Measurements from ENCODE around the gene DIPK1A. TPM values are rescaled to one million over a fixed set of nuclear protein-coding genes. Genes with fewer than 3 reads are reported as not detected.
A peak's percentile ranks its signal among the peaks of the same experiment; 100 is the strongest.
"Not testable (repeated sequence)": the region's sequence is repeated elsewhere in the genome, so short reads cannot be mapped to it uniquely, and the experiment has no call there.

Gene DIPK1A
- total and polyA plus RNA-seq, 9 donors: 5.9 to 11.0 (median 9.1) TPM

DNA sequence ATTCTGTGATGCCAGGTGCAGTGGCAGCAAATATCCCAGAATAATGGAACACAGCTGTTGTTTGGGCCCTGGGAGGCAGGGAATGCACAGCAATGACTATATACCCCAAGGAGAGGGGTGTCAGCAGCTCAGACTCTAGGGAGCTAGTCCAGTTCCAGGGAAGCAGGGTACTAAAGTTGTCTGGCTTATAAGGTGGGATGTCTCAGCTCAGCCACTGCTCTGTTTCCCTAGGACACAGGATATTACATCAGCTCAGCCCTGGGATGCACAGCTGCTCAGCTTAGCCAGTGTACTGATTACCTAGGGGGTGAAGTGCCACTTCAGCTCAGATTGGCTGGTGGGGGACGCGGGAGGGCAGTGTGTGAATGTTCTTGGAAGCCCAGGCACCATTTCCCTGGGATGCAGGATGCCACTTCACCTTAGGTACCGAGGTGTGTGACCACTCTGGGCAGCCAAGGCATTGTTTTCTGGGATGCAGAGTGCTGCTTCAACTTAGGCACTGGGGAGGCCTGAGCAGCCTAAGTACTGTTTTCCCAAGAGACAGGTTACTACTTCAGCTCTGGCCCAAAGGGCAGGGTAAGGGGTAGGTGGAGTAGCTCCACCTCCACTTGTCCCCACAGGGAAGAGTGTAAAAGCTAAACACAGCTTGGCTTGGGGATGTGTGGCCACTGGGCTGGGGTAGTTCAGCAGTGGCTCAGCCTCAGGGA, 59.4 kb downstream of the DIPK1A start:
- Histone ChIP-seq H3K27me3 (ENCODE audit: control insufficient read depth, insufficient read depth, low read length) (no peaks in the 10 kb centered on the region), H3K4me1 (ENCODE audit: control insufficient read depth, insufficient read depth, low read length) (no peaks in the 10 kb centered on the region), H3K4me3 (ENCODE audit: low read length) (no peak overlapping the region), H3K36me3 (ENCODE audit: control insufficient read depth, insufficient read depth, low read length) (no peaks in the 10 kb centered on the region), H3K9me3 (replicated peaks; ENCODE audit: control insufficient read depth, low read depth, low read length) (peaks cover 9% of the 10 kb centered on the region), H3K27ac (ENCODE audit: low read length) (no peak overlapping the region)
- WGBS (ENCODE audit: insufficient coverage): 93% methylated on average over 3 of the region's 3 CpGs
- DNase-seq: no peak

- WGBS (ENCODE audit: insufficient coverage): 83% methylated on average over 1 of the region's 1 CpG
Measured at GRCh38 chr1:92901126-92901525, 60.1 kb downstream of the DIPK1A start.

GRCh38 chr1:92900539-92900938, 60.7 kb downstream of the DIPK1A start:
- H3K27me3 ChIP-seq (ENCODE audit: control insufficient read depth, insufficient read depth, low read length): no peaks in the 10 kb centered on the region
- H3K36me3 ChIP-seq (ENCODE audit: control insufficient read depth, insufficient read depth, low read length): no peaks in the 10 kb centered on the region
- no peaks in the 10 kb centered on the region for H3K4me1 ChIP-seq (ENCODE audit: control insufficient read depth, insufficient read depth, low read length)
- no peak for DNase-seq
- H3K4me3 ChIP-seq (ENCODE audit: low read length): no peak overlapping the region
- H3K9me3 ChIP-seq (replicated peaks; ENCODE audit: control insufficient read depth, low read depth, low read length): peaks cover 2% of the 10 kb centered on the region
- H3K27ac ChIP-seq (ENCODE audit: low read length): no peak overlapping the region

More at GRCh38 chr1:92901126-92901525, 60.1 kb downstream of the DIPK1A start:
- H3K4me1 ChIP-seq (ENCODE audit: control insufficient read depth, insufficient read depth, low read length): no peaks in the 10 kb centered on the region
- H3K27ac ChIP-seq (ENCODE audit: low read length): no peak overlapping the region
- H3K36me3 ChIP-seq (ENCODE audit: control insufficient read depth, insufficient read depth, low read length): no peaks in the 10 kb centered on the region
- no peaks in the 10 kb centered on the region for H3K27me3 ChIP-seq (ENCODE audit: control insufficient read depth, insufficient read depth, low read length)
- no peak for DNase-seq
- H3K9me3 ChIP-seq (replicated peaks; ENCODE audit: control insufficient read depth, low read depth, low read length): peaks cover 8% of the 10 kb centered on the region
- no peak overlapping the region for H3K4me3 ChIP-seq (ENCODE audit: low read length)

GRCh38 chr1:92899780-92900179, 61.5 kb downstream of the DIPK1A start:
- Histone ChIP-seq H3K4me1 (ENCODE audit: control insufficient read depth, insufficient read depth, low read length) (no peaks in the 10 kb centered on the region), H3K27me3 (ENCODE audit: control insufficient read depth, insufficient read depth, low read length) (no peaks in the 10 kb centered on the region), H3K36me3 (ENCODE audit: control insufficient read depth, insufficient read depth, low read length) (no peaks in the 10 kb centered on the region), H3K4me3 (ENCODE audit: low read length) (no peak overlapping the region), H3K9me3 (replicated peaks; ENCODE audit: control insufficient read depth, low read depth, low read length) (peaks cover 2% of the 10 kb centered on the region), H3K27ac (ENCODE audit: low read length) (no peak overlapping the region)
- no peak for DNase-seq

GRCh38 chr1:92898053-92898452, 63.2 kb downstream of the DIPK1A start:
- WGBS (ENCODE audit: insufficient coverage): no CpG with 5 or more reads among the region's 2 CpGs
- DNase-seq: not testable (repeated sequence)

DNA sequence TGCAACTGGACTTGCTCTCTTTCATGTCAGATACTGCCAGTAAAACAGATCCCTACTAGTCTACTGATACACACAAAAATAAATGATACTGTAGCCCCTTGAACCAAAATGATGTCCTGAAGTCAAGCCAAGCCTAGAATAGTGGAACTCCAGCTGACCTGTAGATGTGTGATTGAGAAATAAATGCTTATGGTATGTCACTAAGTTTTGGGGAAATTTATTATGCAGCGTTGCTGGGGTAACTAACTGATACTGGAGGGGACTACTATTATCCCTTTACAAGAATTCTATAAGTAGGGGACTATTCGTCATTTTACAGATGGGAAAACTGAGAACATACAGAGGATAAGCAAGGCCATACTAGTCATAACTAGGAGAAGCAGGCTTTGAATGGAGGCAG, 73.8 kb downstream of the DIPK1A start:
- DNase-seq: no peak
- Histone ChIP-seq H3K27me3 (ENCODE audit: control insufficient read depth, insufficient read depth, low read length) (no peaks in the 10 kb centered on the region), H3K36me3 (ENCODE audit: control insufficient read depth, insufficient read depth, low read length) (no peaks in the 10 kb centered on the region), H3K9me3 (replicated peaks; ENCODE audit: control insufficient read depth, low read depth, low read length) (no peaks in the 10 kb centered on the region), H3K27ac (ENCODE audit: low read length) (no peak overlapping the region), H3K4me3 (ENCODE audit: low read length) (no peak overlapping the region), H3K4me1 (ENCODE audit: control insufficient read depth, insufficient read depth, low read length) (no peaks in the 10 kb centered on the region)
- no CpG with 5 or more reads among the region's 2 CpGs for WGBS (ENCODE audit: insufficient coverage)

More at GRCh38 chr1:92898053-92898452, 63.2 kb downstream of the DIPK1A start:
- H3K27me3 ChIP-seq (ENCODE audit: control insufficient read depth, insufficient read depth, low read length); H3K36me3 ChIP-seq (ENCODE audit: control insufficient read depth, insufficient read depth, low read length); H3K4me3 ChIP-seq (ENCODE audit: low read length); H3K27ac ChIP-seq (ENCODE audit: low read length); H3K4me1 ChIP-seq (ENCODE audit: control insufficient read depth, insufficient read depth, low read length); H3K9me3 ChIP-seq (replicated peaks; ENCODE audit: control insufficient read depth, low read depth, low read length): not testable (repeated sequence)

DNA sequence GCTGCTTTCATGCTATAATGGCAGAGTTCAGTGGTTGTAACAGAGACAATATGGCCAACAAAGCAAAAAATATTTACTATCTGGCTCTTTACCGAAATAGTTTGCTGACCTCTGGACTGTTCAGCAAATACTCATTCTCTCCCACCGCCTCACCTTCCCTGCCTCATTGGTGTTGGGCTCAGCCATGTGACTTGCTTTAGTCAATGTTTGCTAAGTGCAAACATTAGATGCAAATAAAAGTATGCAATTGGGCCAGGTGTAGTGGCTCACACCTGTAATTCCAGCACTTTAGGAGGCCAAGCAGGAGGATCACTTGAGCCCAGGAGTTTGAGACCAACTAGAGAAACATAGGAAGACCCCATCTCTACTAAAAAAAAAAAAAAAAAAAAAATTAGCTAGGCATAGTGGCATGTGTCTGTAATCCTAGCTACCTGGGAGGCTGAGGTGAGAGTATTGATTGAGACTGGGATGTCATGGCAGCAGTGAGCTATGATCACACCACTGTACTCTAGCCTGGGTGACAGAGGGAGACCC, 74.3 kb downstream of the DIPK1A start:
- H3K9me3 ChIP-seq (replicated peaks; ENCODE audit: control insufficient read depth, low read depth, low read length): no peaks in the 10 kb centered on the region
- no CpG with 5 or more reads among the region's 2 CpGs for WGBS (ENCODE audit: insufficient coverage)
- DNase-seq: no peak
- H3K27ac ChIP-seq (ENCODE audit: low read length): no peak overlapping the region
- no peak overlapping the region for H3K4me3 ChIP-seq (ENCODE audit: low read length)
- H3K4me1 ChIP-seq (ENCODE audit: control insufficient read depth, insufficient read depth, low read length): no peaks in the 10 kb centered on the region
- H3K36me3 ChIP-seq (ENCODE audit: control insufficient read depth, insufficient read depth, low read length): no peaks in the 10 kb centered on the region
- no peaks in the 10 kb centered on the region for H3K27me3 ChIP-seq (ENCODE audit: control insufficient read depth, insufficient read depth, low read length)

DNA sequence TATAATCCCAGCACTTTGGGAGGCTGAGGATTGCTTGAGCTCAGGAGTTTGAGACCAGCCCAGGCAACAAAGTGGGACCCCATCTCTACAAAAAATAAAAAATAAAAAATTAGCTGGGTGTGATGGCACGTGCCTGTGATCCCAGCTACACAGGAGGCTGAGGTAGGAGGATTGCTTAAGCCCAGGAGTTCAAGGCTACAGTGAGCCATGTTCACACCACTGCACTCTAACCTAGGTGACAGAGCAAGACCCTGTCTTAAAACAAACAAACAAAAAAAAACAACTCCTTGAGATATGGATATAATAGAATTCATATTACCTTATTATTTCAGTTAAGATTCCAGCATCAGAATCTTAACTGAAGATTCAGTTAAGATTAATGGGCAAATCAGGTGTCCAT, 77.1 kb downstream of the DIPK1A start:
- no CpG with 5 or more reads among the region's 1 CpG for WGBS (ENCODE audit: insufficient coverage)
- no peaks in the 10 kb centered on the region for H3K9me3 ChIP-seq (replicated peaks; ENCODE audit: control insufficient read depth, low read depth, low read length)

GRCh38 chr1:92883297-92883696, 78.0 kb downstream of the DIPK1A start:
- Histone ChIP-seq H3K9me3 (replicated peaks; ENCODE audit: control insufficient read depth, low read depth, low read length) (no peaks in the 10 kb centered on the region), H3K4me3 (ENCODE audit: low read length) (no peak overlapping the region), H3K36me3 (ENCODE audit: control insufficient read depth, insufficient read depth, low read length) (no peaks in the 10 kb centered on the region), H3K27me3 (ENCODE audit: control insufficient read depth, insufficient read depth, low read length) (no peaks in the 10 kb centered on the region), H3K4me1 (ENCODE audit: control insufficient read depth, insufficient read depth, low read length) (no peaks in the 10 kb centered on the region), H3K27ac (ENCODE audit: low read length) (no peak overlapping the region)
- no peak for DNase-seq

More for the DNA sequence above, 77.1 kb downstream of the DIPK1A start:
- H3K4me1 ChIP-seq (ENCODE audit: control insufficient read depth, insufficient read depth, low read length): no peaks in the 10 kb centered on the region
- H3K27me3 ChIP-seq (ENCODE audit: control insufficient read depth, insufficient read depth, low read length): no peaks in the 10 kb centered on the region
- no peak for DNase-seq
- H3K4me3 ChIP-seq (ENCODE audit: low read length): no peak overlapping the region
- no peaks in the 10 kb centered on the region for H3K36me3 ChIP-seq (ENCODE audit: control insufficient read depth, insufficient read depth, low read length)
- H3K27ac ChIP-seq (ENCODE audit: low read length): no peak overlapping the region

GRCh38 chr1:92882819-92883218, 78.4 kb downstream of the DIPK1A start:
- Histone ChIP-seq H3K4me1 (ENCODE audit: control insufficient read depth, insufficient read depth, low read length) (no peaks in the 10 kb centered on the region), H3K4me3 (ENCODE audit: low read length) (no peak overlapping the region), H3K36me3 (ENCODE audit: control insufficient read depth, insufficient read depth, low read length) (no peaks in the 10 kb centered on the region), H3K27me3 (ENCODE audit: control insufficient read depth, insufficient read depth, low read length) (no peaks in the 10 kb centered on the region), H3K9me3 (replicated peaks; ENCODE audit: control insufficient read depth, low read depth, low read length) (no peaks in the 10 kb centered on the region), H3K27ac (ENCODE audit: low read length) (no peak overlapping the region)
- peak; percentile 14 for DNase-seq
- WGBS (ENCODE audit: insufficient coverage): no CpG with 5 or more reads among the region's 1 CpG

DNA sequence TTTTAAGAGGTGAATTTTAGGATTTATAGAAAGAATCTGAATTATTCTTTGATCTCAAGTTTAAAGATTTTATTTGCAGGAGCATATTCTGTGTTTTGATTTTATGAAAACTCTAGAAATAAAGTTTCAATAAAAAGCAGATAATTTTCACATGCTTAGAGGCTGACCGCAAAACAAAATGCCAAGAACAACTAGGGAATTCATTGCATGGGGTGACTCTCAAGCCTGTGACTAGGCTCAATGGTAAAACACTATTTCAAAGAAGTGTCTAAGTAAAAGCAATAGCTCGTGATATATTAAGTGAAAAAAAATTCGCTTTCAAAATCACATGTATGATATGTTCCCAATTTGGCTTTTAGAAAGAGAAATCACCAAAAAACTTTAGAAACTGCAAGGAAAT, 79.9 kb downstream of the DIPK1A start:
- H3K4me1 ChIP-seq (ENCODE audit: control insufficient read depth, insufficient read depth, low read length): no peaks in the 10 kb centered on the region
- no peaks in the 10 kb centered on the region for H3K27me3 ChIP-seq (ENCODE audit: control insufficient read depth, insufficient read depth, low read length)
- H3K4me3 ChIP-seq (ENCODE audit: low read length): no peak overlapping the region
- no peak overlapping the region for H3K27ac ChIP-seq (ENCODE audit: low read length)
- WGBS (ENCODE audit: insufficient coverage): no CpG with 5 or more reads among the region's 3 CpGs
- no peak for DNase-seq
- H3K36me3 ChIP-seq (ENCODE audit: control insufficient read depth, insufficient read depth, low read length): no peaks in the 10 kb centered on the region
- no peaks in the 10 kb centered on the region for H3K9me3 ChIP-seq (replicated peaks; ENCODE audit: control insufficient read depth, low read depth, low read length)
